HG03039 (cell line): Measurements from ENCODE around the gene HDAC3.

Experiments used
- ATAC-seq: cut with Tn5 transposase; IDR thresholded peaks from one replicate; pipeline ENCODE4 v1.9.1; 2021; ENCODE audit warnings: mild to moderate bottlenecking, moderate library complexity; ENCODE audit not compliant: unreplicated experiment

HDAC3 gene

DNA sequence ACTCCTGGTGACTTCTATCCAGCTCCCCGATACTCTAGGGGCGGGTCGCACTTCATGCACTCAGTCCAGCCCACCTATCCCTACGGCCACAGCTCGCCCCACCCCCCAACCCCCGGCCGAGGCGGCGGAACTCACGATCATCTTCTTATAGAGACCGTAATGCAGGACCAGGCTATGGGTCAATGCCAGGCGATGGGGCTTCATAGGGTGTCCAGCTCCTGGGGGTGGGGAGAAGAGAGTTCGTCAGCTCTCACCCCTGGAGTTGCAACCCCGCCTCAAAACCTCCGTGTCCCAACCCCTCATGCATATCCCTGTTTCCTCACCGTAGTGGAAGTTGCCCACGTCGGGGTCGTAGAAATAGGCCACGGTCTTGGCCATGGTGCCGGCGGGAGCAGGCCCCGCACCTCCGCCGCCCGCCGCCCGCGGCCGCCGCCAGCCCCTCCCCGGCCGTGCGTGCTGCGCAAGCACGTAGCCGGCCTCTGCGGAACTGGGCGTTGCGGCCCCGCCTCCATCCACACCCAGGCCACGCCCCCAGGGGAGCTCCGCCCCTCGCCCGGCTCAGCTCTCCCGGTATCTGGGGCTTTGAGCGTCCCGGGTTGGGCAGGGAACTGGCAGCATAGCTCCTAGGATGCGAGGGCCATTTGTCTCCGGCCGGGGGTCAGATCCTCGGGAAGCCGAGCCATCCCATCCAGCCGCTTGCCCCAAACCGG is at the start of gene HDAC3, which contains the start of gene RELL2:
Gene HDAC3, minus strand, starts transcription at position 437 of the 710 bp plus-strand sequence. Its CDS starts 59 bp downstream, at position 378.
Gene RELL2, plus strand, starts transcription at position 585 of the 710 bp plus-strand sequence. CDS start 1,229 bp downstream, outside the sequence.
- peak; percentile 72 for ATAC-seq

DNA sequence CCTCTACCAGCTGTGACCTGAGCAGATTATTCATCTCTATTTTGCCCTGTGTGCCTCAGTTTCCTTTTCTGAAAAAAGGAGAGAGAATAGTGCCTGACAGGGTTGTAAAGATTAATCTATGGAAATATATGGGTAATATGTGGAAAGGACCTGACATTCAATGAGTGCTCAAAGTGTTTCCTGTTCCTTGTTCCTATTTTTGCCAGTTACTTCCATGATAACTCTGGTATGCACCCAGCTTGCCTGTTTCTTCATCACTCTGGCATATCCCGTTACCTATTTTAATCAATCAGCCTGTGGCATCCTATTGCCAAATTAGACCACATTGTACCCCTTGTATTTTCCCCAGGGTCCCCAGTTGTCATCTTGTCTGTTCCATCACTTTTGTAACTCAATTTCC is 48.9 kb upstream of the HDAC3 start:
- ATAC-seq: no peak

DNA sequence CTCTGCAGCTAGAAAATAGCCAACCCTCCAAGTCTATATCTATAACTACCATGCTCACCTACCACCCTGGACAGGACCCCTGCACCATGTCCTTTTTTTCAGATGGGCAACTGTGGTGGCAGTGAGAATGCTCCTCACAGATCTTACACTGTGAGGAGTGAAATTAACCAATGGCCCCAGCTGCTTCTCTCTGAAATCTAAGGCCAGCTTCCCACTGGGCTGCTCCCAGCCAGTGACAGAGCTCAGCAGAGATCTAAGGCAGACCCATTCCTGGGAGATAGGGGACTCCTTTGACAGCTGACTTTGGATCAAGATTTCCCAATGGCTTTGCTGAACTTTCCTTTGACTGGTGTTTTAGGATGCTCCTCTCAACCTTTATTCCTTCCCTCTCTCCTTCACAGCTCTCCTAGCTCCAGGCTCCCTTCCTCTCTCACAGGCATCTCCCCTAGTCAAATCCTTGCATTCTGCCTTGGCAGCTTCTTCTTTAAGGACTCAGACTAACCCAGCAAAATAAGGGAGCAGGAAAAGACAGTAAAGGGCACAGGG is 47.0 kb upstream of the HDAC3 start:
- ATAC-seq: no peak

DNA sequence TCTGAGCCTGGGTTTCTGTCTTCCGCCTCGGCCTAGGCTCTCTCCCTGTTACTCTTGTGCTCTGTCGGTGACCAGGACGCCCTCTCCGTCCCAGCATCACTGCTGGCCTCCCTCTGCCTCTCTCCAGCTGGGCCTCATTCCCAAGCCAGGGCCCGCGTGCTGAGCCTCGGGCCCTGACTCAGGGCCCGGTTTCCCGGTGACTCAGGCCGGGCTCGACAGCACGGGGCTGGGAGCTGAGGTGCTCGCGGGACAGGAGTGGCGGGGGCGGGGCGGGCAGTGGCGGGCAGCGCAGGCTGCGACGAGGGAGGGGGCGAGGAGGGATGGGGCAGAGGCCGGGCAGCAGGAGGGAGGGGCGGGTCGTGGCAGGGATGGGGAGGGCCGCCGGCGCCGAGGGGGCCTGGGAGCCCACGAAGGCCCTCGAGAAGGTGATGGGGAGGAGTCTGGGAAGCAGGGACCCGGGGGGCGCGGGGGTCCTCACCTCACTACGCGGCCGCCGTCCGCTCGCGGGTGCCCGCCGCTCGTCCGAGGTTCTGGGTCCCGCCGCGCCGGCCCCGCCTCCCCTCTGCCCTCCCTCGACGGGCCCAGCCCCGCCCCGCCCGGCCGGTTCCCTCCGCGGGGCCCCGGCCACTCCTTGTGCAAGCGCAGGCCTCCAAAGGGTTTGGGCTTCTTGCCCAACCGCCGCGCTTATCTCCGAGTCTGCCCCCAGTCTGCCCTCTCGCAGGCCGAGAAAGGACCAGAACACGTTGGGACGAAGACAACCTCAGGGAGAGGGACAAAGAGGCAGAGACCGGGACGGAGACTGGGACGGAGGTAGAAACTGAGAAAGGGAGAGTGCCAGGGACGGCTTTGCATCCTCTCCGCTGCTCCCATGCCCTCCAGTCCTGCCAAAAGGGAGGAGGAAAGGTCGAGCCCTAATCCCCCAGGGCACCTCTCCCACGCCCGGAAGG is 45.3 kb upstream of the HDAC3 start, which contains the start of gene ARAP3:
Gene ARAP3, minus strand, starts transcription at position 536 of the 947 bp plus-strand sequence. CDS start 1,744 bp downstream, outside the sequence.
- no peak for ATAC-seq

DNA sequence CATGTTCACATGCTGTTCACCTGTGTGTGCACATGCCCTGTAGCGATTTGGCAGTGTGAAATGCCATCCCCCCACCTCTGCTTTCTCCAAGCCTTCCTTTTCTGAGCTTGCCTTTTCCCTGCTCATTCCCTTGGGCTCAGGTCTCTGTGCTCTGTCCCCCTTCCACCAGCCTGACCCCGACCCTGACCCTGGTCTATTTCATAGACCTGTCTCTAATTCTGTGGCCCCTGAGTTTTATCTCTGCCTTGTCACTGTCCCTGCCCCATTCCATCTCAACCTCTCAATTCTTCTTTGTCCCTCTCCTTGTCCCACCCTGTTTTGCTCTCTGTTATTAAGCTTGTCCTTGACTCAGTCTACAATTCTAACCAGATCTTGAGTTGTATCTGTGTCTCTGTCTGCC is 44.6 kb upstream of the HDAC3 start:
- ATAC-seq: no peak

DNA sequence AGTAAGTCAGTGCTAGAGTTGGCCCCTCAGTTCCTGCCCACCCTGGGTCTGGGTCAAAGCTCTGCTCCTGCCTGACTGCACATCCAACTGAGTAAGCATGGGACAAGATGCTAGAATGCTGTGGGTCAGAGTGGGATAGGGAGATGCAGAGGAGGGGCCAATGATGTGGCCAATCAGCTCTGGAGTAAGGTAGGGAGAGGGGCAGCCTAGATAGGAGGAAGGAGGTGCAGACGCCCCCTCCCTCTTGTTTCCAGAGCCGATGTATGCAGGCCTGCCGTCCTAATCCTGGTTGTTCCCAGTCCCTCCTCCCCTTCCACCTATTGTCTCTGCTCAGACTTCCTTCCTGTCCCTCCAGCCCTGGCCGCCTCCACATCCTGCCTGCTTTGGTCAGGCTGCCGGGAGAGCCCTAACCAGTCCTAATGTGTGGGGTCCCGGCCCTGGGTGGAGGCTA is 44.1 kb upstream of the HDAC3 start:
- ATAC-seq: no peak

DNA sequence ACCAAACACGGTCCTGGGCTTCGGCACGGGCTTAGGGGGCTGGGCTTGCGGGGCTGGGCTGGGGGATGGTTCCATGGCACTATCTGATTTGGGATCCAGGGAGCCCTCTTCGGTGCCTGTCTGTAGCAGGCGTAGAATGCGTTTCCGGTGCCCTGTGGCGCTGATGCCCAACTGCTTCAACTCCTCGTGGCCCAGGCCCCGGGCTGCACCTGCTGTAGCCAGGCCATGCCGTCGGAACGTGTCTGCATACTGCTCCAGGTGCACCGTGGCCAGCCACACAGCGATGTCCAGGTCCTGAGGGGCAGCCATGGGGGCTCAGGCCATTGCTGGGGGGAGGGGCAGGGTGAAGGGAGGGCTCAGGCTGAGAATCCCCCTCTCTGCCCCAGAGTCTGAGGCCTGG is 43.5 kb upstream of the HDAC3 start:
- ATAC-seq: no peak

DNA sequence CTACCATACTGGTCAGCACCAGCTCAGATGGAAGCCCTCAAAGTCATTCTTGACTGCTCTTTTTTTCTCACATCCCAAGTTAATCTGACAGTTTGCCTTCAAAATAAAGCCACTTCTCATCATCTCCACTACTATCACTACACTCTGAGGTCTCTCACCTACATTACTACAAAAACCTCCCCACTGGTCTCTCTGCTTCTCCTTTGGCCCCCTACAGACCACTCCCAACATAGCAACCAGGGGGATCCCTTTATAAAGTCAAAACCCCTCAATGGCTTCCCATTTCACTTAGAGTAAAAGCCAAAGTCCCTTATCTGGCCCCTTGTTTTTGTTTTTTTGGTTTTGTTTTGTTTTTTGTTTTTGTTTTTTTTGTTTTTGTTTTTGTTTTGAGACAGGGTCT is 40.8 kb upstream of the HDAC3 start:
- no peak for ATAC-seq

DNA sequence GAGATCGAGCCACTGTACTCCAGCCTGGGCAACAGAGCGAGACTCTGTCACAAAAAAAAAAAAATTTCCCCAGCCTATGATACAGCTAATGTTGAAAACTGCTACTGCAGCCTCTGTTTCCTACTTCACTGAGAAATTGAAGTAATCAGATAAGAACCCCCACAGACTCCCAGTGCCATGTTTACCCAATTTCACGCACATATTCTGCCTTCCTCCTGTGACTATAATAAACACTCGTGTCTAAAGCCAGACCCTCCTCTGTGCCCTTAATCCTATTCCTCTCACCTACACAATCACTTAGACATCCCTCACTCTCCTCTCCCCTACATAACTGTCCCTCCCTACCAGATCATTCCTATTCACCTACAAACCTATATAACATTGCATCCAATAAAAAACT is 39.0 kb upstream of the HDAC3 start:
- ATAC-seq: no peak

DNA sequence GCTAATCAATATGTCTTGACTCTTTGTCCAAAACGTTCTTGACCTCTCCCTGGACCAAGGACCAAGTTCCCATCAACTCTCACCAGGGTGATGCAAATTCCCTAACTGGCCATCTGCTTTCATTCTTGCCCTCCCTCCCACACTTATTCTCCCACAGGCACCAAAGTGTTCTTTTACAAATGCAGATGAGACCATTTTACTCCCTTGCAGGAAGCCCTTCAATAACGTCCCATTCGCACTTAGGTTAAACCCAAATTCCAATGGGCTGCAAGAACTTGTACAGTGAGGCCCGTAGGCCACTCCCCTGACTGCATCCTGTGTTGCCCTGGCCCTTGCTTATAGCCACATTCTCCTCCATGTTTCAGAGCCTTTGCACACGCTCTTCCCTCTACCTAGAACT is 38.1 kb upstream of the HDAC3 start:
- no peak for ATAC-seq

DNA sequence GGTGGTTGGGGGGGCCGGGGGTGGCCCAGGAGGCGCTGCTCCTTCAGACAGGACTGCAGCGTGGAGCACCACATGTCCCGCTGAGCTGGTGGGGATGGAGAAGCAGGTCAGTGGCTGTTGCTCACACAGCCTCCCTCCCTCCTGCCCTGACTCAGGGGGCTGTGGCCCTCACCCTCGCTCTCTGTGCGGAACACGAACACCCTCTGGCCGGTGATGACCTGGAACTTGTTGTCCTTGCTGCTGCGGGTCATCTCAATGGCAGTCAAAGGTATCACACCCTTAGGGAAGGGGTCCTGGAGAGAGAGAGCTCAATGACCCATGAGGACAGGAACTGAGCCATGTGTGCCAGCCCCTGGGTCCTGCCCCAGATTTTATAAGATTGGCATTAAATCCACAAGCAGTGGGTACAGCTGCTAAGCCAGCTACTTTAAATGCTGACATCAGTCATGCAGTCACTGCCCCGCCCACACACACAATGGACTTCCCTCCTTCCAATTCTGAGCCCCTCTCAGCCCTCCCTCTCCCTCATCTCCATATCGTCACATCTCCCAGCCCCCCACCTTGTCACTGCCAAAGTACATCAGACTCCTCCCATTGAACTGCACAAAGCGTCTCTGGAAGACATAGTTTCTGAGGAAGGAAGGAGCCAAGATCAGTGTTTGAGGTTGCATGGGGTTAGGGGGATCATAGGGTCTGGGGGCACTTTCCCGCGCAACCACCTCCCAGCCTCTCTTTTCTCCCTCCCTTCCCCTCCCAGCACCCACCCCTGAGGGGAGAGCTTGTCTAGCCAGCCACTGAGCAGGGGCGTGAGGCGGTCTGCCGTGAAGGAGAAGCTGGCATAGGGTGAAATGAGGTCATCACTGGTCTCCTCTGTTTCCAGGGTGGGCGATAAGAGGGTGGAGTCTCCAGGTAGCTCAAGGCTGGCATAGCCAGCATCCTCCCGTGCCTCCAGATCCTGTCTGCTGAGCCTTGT is 36.5 kb upstream of the HDAC3 start:
- no peak for ATAC-seq

DNA sequence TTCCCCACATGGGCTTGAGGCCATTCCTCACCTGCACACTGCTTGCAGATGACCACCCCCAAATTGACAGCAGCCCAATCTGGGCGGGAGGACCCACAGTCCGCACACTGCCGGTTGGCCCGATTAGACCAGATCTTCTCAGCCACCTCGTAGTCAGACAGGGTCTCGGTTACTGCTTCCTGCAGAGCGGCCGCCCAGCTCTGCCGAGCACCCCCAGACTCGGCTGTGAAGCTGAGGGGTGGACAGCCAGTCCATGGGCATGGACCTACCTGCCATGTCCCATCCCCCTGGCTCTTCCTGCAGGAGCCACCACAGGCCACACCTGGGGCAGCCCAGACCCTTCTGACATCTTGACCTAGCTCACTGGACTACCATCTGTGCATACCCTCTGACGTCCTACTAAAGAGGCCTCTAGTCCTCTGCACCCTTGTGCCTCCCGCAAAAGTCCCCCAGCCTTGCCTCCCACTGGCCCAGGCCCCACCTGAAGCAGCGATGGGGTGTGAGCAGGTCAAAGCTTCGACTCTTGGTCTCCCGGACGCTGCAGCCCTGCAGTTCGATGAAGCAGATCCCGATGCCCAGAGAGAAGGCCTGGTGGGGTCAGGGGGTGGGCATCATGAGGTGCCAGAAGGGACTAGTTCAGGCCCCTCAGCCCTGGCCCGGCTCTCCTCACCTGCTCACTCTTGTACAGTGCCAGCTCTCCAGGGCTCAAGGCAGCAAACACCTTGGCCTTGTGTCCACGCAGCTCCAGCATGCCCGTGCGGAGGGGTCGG is 35.6 kb upstream of the HDAC3 start:
- ATAC-seq: no peak

DNA sequence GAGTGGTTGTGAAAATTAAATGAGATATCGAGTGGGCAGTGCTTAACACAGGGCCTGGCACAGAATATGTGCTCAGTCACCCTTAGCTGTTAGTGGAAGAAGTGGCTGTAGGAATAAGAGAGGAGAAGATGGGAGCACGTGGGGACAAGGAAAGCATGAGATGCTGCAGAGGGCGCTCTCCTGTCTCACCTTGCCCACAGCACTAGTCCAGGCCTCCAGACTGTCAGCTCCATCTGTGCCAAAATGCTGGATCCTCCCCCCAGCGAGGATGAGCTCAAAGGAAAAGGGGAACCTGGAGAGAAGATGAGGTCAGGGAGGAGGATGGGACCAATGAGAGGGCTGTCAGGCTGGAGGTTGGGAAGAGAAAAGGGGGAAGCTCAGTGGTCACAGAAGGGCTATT is 32.9 kb upstream of the HDAC3 start:
- ATAC-seq: no peak

DNA sequence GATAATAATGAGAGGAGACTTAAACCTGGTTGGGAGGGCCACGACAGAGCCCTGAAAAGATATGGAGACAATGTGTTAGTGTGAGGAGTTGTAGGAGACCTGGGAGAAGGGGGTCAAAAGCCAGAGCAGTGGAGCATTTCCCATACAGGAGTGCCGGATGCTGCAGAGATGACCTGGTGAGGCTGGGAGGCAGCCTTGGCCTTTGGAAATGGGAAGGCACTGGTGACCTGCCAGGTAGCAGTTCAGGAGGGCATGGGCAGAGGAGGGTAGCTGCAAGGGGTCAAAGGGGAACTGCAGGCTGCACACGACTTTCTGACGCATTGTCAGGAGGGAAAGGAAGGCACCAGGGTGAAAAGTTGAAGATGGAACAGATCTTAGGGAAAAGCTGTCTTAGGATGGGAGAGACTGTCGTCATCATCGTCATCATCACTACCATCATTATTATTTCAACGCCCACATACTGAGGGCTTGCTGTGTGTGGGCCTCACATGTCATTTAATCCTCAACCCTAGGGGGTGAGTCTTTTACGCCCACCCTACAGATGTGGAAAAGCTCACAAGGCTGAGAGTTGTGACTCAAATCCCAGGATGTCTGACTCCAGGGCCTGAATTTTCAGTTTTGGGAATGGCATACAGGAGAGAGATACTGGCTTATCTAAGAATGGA is 32.1 kb upstream of the HDAC3 start:
- ATAC-seq: no peak

DNA sequence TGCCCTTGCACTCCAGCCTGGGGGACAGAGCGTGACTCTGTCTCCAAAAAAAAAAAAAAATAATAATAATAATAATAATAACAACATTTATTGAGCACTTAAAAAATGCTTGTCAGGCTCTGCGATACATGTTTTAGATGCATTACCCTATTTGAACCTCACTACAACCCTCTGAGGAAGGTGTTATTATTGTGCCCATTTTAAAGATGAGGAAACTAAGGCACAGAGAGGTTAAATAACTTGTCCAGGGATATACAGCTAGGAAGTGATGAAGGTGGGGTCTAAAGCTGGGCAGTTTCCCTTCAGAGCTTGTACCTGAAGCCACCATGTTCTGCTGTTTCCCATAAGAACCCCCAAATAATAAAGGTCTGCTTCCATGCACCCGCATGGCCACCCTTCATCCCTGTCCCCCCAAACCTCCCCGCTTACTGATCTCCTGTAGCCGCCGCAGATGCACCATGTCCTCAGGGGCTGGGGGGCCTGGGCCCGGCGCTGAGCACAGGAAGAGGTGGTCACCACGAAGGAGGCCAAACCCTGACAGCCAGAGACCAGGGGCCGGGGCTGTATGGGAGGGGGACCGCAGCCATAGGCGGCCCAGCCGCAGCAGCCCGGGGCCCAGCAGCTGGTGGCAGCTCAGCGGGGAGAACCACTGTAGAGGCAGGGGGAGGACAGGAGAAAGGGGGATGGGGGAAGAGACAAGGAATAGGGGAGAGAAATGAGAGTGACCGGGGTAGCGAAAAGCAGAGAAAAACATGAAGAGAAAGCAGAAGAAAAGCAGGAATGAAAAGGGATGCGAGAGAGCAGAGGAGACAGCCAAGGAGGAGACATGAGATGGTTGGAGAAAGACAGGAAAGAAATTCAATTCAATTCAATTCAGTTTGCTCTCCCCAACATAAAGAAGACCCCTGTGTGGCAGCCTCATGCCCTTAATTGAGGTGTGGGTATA is 29.6 kb upstream of the HDAC3 start:
- ATAC-seq: no peak

DNA sequence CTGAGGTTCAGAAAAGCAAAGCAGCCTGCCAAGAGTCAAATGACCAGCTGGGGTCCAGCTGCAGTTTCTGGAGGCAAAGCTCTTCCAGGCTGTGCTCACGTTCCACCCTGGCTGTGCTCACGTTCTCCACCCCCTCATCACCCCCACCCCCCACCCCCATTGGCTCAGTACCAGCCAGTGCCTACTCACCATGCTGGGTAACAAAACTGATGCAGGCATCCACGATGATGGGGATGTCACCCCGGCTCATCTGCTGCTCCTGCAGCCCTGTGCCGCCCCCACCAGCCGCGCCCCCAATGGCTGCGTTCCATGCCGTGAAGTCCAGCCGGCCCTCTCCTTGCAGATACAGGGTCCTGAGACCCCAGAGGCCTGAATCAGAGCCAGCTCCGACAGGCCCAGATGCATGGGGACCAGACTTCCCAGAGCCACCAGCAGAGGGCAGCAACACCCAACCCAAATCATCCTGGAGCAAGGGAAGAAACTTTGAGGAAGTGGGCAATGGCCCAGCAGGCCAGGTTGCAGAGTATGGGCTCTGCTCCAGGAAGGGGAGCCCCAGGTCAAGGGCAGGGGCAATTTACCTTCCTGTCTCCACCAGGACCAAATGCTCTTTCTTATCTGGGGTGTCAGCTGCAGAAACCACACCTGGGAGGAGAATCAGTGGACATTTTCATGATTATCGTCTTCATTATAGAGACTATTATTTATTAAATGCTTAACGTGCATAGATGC is 28.2 kb upstream of the HDAC3 start:
- peak; percentile 87 for ATAC-seq

DNA sequence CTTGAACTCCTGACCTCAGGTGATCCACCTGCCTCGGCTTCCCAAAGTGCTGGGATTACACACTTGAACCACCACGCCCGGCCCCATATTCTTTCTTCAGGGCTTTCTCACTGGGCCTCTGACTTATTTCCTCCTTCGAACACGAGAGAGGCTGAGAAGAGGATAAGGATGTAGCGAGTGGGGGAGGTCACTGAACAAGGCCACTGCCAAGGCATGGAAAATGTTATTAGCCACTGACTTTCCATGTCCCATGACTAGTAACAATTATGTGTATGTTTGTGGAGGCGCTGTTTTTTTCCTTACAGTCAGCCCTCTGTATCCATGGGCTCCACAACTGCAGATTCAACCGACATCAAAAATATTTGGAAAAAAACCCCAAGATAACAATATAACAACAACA is 26.9 kb upstream of the HDAC3 start:
- ATAC-seq: no peak
